Heart left ventricle (tissue), 16 donors: ENCODE measurements around the gene BAIAP2L2. TPM values are rescaled to one million over a fixed set of nuclear protein-coding genes. Genes with fewer than 3 reads are reported as not detected.

Experiments used
- ATAC-seq, 4 donors: fragments of 200-7000 bp; cut with Tn5 transposase; one replicate each; pipeline ENCODE4 v1.9.1; 2020 to 2022; ENCODE audit warnings: moderate library complexity in 4 of 4, mild to moderate bottlenecking in 3 of 4, moderate number of reproducible peaks in 1 of 4
- DNase-seq, 5 donors: peaks; one replicate each; pipeline ENCODE4 v3.0.0-alpha.2; 2020
- H3K27ac ChIP-seq, 12 donors: fragments of 200-600 bp; sonication (generic) in 4 of 12; one replicate each; pipeline versions ENCODE4 v1.5.0 to v1.8.0; 2016 to 2022; ENCODE audit warnings: mild to moderate bottlenecking in 2 of 12
- H3K27me3 ChIP-seq, 9 donors: fragments of 200-600 bp; sonication (generic) in 2 of 9; one replicate each; pipeline versions ENCODE4 v1.5.1 to v1.8.0; 2016 to 2022; ENCODE audit warnings: mild to moderate bottlenecking in 3 of 9
- H3K36me3 ChIP-seq, 9 donors: fragments of 200-600 bp; sonication (generic) in 2 of 9; one replicate each; pipeline versions ENCODE4 v1.5.0 to v1.8.0; 2018 to 2022; ENCODE audit warnings: mild to moderate bottlenecking in 2 of 9
- H3K4me1 ChIP-seq, 12 donors: fragments of 200-600 bp; sonication (generic) in 4 of 12; one replicate each; pipeline versions ENCODE4 v1.5.0 to v1.8.0; 2016 to 2022; ENCODE audit warnings: mild to moderate bottlenecking in 3 of 12
- H3K4me3 ChIP-seq, 12 donors: fragments of 200-600 bp; sonication (generic) in 4 of 12; one replicate each; pipeline versions ENCODE4 v1.5.0 to v1.8.0; 2017 to 2022; ENCODE audit warnings: mild to moderate bottlenecking in 9 of 12, moderate library complexity in 4 of 12
- H3K9me3 ChIP-seq, 12 donors: fragments of 200-600 bp; sonication (generic) in 4 of 12; one replicate each; pipeline versions ENCODE4 v1.5.0 to v1.8.0; 2016 to 2022; ENCODE audit warnings: mild to moderate bottlenecking in 1 of 12
- CTCF ChIP-seq, 12 donors: fragments of 200-600 bp; sonication (generic) in 4 of 12; IDR thresholded peaks; one replicate each; pipeline versions ENCODE4 v1.5.0 to v1.8.0; 2018 to 2022; ENCODE audit warnings: antibody characterized with exemption in 12 of 12, mild to moderate bottlenecking in 5 of 12
- POLR2A ChIP-seq, 2 donors: fragments of 450-650 bp; IDR thresholded peaks; one replicate each; pipeline ENCODE4 v1.6.1; 2017; ENCODE audit warnings: antibody characterized with exemption in 2 of 2, mild to moderate bottlenecking in 2 of 2, moderate library complexity in 2 of 2
- WGBS, 4 donors: extraction: QIAGEN DNeasy Blood & Tissue Kit in 2 of 4; methylation state at CpG; one replicate each; pipeline versions ENCODE4 v1.1.5 to v1.1.7; 2013 to 2018; 5-methylcytosine and 5-hydroxymethylcytosine counted together
- intact Hi-C, 10 donors: fragments of 100-400 bp; cut with DNase I; formaldehyde crosslinking; loops; one replicate each; pipeline versions ENCODE4 v1.11.1 to v1.14.2; 2022
- polyA plus RNA-seq, 2 donors: library from polyadenylated mRNA; stranded (reverse); fragments of 200-250 nt; gene quantifications; one replicate each; pipeline ENCODE4 v1.2.3, GENCODE V29; 2013
- total RNA-seq, 9 donors: library from RNA; depleted of rRNA in 2 of 9; stranded (reverse); fragments of >200 nt in 2 of 9; fragmentation: NEBNext Ultra II Directional in 3 of 9; extraction: Animal tissue kit (Norgen Biotek cat#: 25700) in 3 of 9; gene quantifications; one replicate each; pipeline versions ENCODE4 v1.1.0 to v1.2.4, GENCODE V29; 2016 to 2023
- donor health status: ischemic (EF 13 %, LVEDD 7.1; RV severe dilation, severe dysfunction).
- donor health status: healthy with polysubstance abuse.
- donor health status: DM: no; HTN: yes; CAD: no.
- donor health status: DM: no; HTN: no; CAD: no.
- donor health status: ischemic (EF 25% LVEDD 6.9; RV normal size, moderate dysfunction).
- donor health status: ischemic (EF 25% LVEDD 5.7; RV mildly dilated, moderate dysfunction).
- donor health status: healthy.
- donor health status: DM: yes; HTN: yes; CAD: no.
- donor health status: ischemic (EF 35%, LVEDD 5.7; RV mildly dilated, moderate dysfunction).
- donor health status: nonischemic (EF 11% LVEDD 7.7; RV severe dilation, severe dysfunction).
- donor health status: DM: yes; HTN: yes; CAD: no.
- donor health status: PGD.
- donor health status: ischemic (EF 29% LVEDD 5.4; RV normal size, mild dysfunction).
- donor health status: nonischemic (EF 23%, LVEDD 6.1; RV moderate dilation, normal function).

The BAIAP2L2 gene
- total and polyA plus RNA-seq, 11 donors, result 0.09 to 0.30 (median 0.22) TPM; not detected in 1

DNA sequence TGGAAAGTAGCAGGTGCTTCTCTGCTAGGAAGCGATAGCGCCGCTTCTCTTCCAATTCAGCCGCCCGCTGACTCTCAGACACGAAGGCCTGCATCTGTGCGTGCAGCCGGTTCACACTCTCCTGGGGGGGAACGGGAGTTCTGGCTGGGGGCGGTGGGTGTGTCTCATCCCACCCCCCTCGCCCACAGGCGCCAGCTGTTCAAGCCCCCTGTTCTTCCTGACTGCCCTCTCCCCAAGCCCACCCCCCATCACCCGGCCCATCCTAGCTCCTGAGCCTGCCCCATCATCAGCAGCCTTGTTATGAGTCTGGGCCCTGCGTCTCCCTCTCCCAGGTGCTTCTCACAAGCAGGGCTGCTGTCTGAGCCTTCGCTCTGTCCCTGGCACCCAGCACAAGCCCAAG is 13.4 kb downstream of the BAIAP2L2 start:
- peaks cover 0 to 13% (median 2%) of the 10 kb centered on the region in 12 donors for H3K4me1 ChIP-seq
- H3K9me3 ChIP-seq, result no peaks in the 10 kb centered on the region
- DNase-seq (peak in 1 of 5 donors; percentile 19), ATAC-seq (peak in 1 of 4 donors; percentile 11)
- H3K27ac ChIP-seq, result no peak overlapping the region
- no peaks in the 10 kb centered on the region for H3K36me3 ChIP-seq
- no peak overlapping the region for H3K4me3 ChIP-seq
- intact Hi-C loops, result no loop called here
- WGBS, 4 donors, result 81 to 94% (median 85%) methylated on average over 12 to 15 of the region's 15 CpGs
- no peaks in the 10 kb centered on the region for H3K27me3 ChIP-seq
- TF ChIP-seq POLR2A (IDR thresholded peaks at IDR 0.05) (no peak), CTCF (IDR thresholded peaks at IDR 0.05) (no peak)

DNA sequence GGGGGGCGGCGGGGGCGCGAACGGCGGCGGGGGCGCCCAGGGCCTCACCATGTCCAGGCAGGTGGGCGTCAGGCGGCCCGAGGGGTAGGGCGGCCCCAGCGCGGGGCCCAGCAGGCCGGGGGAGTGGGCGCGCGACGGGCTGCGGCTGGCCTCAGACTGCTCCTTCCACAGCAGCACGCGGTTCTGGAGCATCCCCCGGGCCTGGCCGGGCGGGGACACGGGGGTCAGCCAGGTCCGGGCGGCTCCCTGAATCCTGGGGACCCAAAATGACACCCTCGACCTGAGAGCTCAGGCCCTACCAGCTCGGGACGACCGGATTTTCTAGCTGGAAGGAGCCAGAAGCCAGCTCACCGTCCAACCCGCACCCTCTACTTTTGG is 21.0 kb downstream of the BAIAP2L2 start:
- H3K27ac ChIP-seq, result no peak overlapping the region
- ATAC-seq, result peak in 1 of 4 donors; percentile 14
- WGBS, 4 donors, result 27 to 46% (median 30%) methylated on average over 12 to 34 of the region's 34 CpGs
- no peaks in the 10 kb centered on the region for H3K9me3 ChIP-seq
- peaks cover 0 to 13% (median 5%) of the 10 kb centered on the region in 12 donors for H3K4me1 ChIP-seq
- intact Hi-C loops, result loop anchor here in 1 of 10 donors (1.0 kb wide), 1 partner anchor 24 kb away; no protein-coding TSS in a partner anchor
- DNase-seq, result peak in 1 of 5 donors; percentile 17
- no peaks in the 10 kb centered on the region for H3K36me3 ChIP-seq
- H3K27me3 ChIP-seq, result peaks cover 0 to 18% (median 5%) of the 10 kb centered on the region in 9 donors
- H3K4me3 ChIP-seq, result peak overlapping the region in 4 of 12 donors; percentile 42 to 45 (median 43)
- TF ChIP-seq POLR2A (IDR thresholded peaks at IDR 0.05) (no peak), CTCF (IDR thresholded peaks at IDR 0.05) (no peak)

GRCh38 chr22:38088629-38089473 is 21.6 kb downstream of the BAIAP2L2 start:
- DNase-seq (no peak), ATAC-seq (peak in 3 of 4 donors; percentile 40 to 61 (median 45))
- H3K36me3 ChIP-seq, result no peaks in the 10 kb centered on the region
- peaks cover 0 to 19% (median 5%) of the 10 kb centered on the region in 9 donors for H3K27me3 ChIP-seq
- H3K4me3 ChIP-seq, result peak overlapping the region in 10 of 12 donors; percentile 18 to 45 (median 36)
- no peak overlapping the region for H3K27ac ChIP-seq
- 19 to 85% (median 31%) methylated on average over 6 to 82 of the region's 85 CpGs for WGBS, 4 donors
- TF ChIP-seq CTCF (IDR thresholded peaks at IDR 0.05), result no peak
- no peak for TF ChIP-seq POLR2A (IDR thresholded peaks at IDR 0.05)
- peaks cover 0 to 13% (median 5%) of the 10 kb centered on the region in 12 donors for H3K4me1 ChIP-seq
- intact Hi-C loops, result loop anchor here in 1 of 10 donors (1.0 kb wide), 1 partner anchor 24 kb away; no protein-coding TSS in a partner anchor
- no peaks in the 10 kb centered on the region for H3K9me3 ChIP-seq

DNA sequence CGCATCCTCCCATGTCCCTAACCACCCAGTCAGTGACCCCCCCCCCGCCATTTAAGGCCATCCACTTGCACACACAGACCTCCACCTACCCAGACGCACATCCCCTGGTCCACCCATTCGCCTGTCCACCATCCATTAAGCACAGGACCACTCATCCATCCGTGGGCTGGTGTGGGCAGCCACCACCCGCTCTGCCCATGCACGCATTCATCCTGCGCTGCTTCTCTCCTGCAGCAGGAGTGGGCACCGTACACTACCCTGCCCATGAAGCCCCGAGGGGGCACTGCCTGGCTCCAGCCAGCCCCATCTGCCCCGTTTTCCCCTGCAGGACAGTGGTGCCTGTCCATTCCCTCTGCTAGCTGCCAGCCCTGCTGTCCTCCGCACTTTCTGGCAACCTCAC is 22.6 kb downstream of the BAIAP2L2 start:
- ATAC-seq (no peak), DNase-seq (no peak)
- no peaks in the 10 kb centered on the region for H3K9me3 ChIP-seq
- no peak overlapping the region for H3K4me3 ChIP-seq
- H3K36me3 ChIP-seq, result no peaks in the 10 kb centered on the region
- H3K27ac ChIP-seq, result no peak overlapping the region
- intact Hi-C loops, result no loop called here
- peaks cover 0 to 13% (median 6%) of the 10 kb centered on the region in 12 donors for H3K4me1 ChIP-seq
- WGBS, 4 donors, result 93 to 96% (median 95%) methylated on average over 12 of the region's 12 CpGs
- TF ChIP-seq CTCF (IDR thresholded peaks at IDR 0.05), result no peak
- TF ChIP-seq POLR2A (IDR thresholded peaks at IDR 0.05), result no peak
- H3K27me3 ChIP-seq, result peaks cover 0 to 27% (median 5%) of the 10 kb centered on the region in 9 donors
